Hematopoietic multipotent progenitor cell treated with erythropoietin and hydrocortisone succinate and interleukin-3 and kit ligand, for 6 days (in vitro differentiated cells): ENCODE results near the gene ZNF385D.
"Not testable (repeated sequence)": the region's sequence is repeated elsewhere in the genome, so short reads cannot be mapped to it uniquely, and the experiment has no call there.

Experiments used
- DNase-seq: peaks from one replicate; pipeline ENCODE4 v3.0.0-alpha.2; 2015

The ZNF385D gene

GRCh38 chr3:21505711-21506460 is 245.1 kb downstream of the ZNF385D start:
- no peak for DNase-seq

DNA sequence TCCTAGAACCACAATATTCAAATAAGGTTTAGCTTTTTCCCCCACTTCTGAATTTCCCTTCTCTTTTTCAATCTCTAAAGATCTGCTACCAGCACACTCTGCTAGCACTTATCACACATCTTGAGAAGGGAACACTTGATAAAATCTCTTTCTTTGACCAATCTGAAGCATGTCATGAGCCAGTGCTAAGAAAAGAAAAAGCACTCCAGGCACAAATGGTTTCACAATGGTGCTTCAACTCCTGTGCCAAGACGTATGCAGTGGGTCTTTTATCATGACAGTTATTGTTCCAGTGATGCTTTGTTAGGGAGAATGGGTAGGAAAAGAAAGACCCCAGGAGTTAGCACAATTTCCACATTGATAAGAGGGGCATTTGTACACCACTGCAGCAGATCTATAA is 248.4 kb downstream of the ZNF385D start:
- DNase-seq = peak; percentile 38

- DNase-seq = no peak
Observed at GRCh38 chr3:21500834-21501233, 250.2 kb downstream of the ZNF385D start.

DNA sequence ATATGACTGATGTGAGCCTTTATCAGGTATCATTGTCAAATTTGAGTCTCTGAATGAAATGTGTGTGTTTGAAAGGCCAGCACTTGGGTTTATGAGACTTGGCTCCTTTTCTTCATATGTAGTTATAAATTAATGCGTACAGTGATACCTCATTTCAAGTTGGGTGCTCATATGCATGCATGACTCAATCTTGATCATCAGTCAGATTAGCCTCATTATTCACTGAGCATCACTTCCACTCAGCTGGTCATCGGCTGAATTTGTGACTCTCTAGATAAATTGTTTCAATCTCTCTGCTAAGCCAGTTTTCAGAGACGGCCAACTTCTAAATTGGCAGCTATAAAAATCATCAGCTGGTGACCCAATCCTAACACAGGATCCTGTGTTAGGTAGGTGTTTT is 260.3 kb downstream of the ZNF385D start:
- not testable (repeated sequence) for DNase-seq

DNA sequence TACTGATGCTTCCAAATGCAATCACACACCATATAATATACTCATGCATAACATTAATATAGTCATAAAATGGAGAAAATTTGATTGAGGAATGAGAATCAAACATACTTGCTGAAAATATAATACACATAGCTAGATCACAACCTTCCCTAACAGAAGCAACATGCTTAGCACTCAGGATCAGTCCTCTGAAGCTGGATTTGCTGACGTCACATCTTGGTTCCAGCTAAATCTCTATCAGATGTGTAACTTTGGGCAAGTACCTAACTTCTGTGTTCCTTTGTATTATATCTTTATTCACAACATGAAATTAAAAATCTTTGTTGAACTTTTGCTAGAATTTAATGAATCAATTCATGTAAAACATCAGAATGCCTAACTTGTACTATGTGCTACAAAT is 263.5 kb downstream of the ZNF385D start:
- DNase-seq = no peak

DNA sequence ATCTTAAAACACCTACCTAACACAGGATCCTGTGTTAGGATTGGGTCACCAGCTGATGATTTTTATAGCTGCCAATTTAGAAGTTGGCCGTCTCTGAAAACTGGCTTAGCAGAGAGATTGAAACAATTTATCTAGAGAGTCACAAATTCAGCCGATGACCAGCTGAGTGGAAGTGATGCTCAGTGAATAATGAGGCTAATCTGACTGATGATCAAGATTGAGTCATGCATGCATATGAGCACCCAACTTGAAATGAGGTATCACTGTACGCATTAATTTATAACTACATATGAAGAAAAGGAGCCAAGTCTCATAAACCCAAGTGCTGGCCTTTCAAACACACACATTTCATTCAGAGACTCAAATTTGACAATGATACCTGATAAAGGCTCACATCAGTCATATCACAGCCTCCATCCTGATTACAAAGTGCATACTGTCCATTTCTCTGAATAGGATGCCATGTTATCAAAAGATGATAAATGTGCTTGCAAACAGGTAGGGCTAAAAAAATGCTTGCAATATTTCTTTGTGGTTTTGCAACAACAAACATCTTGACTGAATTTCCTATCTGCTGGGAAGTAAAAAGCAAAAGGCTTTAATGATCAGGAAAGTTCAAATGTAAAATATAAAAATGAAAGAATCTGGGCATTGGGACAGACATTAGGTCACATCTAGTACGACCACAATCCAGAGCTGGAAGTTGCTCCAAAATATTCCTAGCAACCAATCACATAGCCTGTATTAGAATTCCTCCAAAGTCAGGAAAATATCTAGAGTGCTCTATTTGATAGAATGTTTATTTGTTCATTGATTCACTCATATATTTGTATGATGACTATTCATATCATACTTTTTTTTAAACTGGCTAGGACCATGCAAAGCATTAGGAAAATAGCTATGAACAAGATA is 264.7 kb downstream of the ZNF385D start:
- not testable (repeated sequence) for DNase-seq

- peak; percentile 6 for DNase-seq
Observed at GRCh38 chr3:21484828-21485144, 266.2 kb downstream of the ZNF385D start.

DNA sequence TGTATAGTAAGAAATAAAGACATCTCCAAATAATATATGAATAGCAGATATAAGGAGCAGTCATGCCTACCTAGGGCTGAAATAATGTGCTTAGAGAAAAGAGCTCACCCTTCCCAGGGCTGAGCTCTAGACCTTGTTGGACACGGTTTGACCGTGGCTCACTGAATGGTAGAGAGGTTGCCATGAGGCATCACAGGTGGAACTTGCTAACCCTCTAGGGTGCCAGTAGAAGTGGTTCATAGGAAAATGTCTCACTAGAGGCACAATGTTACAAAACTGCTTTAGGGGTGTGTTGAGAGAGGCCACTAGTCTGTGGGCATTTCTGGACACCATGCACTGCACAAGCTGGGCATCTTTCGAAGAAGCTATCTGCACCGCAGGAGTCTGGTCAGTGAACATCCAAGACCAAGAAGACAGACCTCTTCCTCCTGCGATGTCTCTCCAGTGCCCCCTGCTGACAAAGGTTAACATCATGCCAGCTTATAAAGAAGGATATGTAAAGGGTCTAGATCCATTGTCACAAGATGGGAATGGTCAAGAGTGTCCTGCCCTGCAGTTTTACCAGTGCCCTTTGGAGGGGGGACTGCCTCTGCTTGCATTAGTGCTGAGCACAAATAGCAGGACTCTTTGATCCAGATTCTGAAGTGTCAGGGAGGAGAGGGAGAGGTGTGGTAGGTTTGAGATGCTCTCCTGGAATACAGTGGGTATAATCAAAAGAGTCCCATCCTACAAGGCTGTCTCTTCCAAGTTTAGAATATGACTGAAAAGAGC is 266.8 kb downstream of the ZNF385D start:
- DNase-seq = peak; percentile 69

DNA sequence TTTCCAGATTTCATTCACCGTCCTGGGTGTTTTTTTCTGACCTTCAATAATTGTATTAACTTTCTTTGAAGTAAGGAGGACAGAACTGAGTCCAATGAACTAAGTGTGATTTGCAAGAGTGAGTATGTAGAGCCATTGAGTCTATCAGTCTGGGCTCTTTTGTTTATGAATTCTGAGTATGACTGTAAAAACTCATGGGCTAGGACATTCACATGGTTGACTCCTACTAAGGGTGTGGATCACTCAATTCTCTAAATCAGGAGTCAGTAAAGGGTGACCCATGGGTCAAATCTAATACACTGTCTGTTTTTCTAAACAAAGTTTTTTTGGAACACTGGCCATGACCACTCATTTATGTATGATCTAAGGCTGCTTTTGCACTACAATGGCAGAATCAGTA is 269.0 kb downstream of the ZNF385D start:
- DNase-seq = no peak

DNA sequence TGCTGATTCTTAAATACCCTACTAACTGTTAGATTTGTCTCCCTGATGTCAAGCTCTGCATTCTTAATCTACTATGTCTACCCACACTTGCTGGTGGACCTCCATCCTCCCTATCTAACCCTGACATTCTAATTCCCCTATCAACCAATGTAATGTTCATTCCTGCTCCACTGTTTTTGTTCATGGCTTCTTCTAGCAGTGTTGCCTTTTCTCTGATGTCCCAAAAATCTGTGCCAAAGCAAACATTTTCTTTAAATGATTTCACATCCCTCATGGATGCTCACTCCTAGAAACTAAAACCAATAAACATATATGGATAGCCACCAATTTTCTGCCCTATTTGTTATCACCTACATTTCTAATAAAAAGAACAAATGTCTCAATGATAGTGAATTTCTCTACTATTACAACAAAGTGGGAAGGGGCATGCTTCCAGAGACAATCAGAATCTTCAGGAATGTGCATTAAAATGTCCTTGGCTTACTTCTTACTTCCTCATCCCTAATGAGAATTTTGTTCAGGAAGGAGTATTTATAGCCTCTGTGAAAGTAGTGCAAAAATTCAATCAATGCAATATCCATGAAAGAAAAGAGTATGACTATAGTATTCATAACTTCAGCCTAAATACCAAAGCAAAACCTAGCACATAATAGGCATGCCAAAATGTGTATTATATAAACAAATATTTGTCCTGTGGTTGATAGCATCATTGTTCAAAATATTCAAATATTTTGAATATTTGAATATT is 273.3 kb downstream of the ZNF385D start:
- DNase-seq = no peak

DNA sequence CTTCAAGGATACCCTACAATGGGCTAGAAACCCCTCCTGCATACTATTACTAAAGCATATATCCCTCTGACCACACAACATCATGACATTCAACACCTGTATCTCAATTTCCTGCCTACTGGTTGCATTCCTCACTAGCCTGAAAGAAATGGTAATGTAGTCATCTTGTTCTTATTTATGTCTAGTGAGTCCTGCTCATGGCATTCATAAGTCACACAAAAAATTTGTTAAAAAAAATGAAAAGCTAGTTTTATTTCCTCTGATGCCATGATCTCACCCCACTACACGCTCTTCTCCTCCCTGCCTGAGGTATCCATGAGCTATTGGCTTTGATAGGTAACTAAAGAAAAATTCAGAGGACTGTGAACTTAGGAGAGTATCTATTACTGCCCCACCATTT is 284.5 kb downstream of the ZNF385D start:
- DNase-seq = no peak

DNA sequence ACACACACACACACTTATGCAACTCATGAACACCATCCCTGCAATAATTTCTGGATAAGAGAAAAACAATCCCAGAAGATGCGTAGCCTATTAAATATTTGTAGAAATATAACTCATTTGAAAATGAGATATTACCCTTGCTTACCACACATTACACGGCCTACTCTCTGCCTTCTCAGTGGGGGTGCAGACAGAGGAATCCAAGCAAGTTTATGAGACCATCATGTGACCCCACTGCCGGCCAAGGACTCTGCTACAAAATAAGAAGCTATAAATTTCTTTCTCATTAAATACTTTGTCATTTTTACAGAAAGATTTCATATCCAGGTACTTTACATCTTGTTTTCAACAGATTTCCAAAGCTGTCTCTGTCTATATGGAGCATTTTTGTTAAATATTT is 286.3 kb downstream of the ZNF385D start:
- DNase-seq = no peak

- DNase-seq = no peak
Observed at GRCh38 chr3:21463319-21463718, 287.7 kb downstream of the ZNF385D start.

DNA sequence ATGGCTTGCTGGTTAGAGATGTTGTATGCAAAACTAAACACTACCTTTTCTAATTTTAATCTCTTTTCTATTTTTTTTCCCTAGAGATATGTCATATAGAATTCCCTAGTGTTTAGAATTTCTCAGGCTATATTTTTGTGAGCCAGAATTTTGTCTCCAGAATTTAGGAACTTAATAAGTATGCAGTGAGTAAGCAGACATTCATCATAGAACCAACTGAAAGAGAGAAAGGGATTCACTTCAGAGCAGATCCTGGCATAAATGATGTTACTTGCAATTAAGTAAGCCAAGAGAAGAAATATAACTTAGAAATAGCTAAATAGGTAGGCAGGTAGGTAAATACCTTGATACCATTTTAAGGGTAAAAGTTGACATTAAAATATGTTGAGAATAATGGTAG is 288.9 kb downstream of the ZNF385D start:
- DNase-seq = no peak

DNA sequence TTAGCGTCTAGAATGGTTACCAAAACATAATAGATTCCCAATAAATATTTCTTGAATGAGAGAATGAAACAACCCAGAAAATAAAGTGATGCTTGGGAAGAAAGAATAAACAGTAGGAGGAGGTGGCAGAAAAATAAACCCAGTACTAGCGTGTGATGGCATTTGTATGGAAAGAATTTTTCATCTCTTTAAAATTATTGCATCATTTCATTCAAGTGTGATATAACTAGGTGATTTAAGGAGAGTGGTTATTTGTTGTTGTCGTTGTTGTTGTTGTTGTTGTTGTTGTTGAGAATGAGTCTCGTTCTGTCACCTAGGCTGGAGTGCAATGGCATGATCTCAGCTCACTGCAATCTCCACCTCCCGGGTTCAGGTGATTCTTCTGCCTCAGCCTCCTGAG is 293.9 kb downstream of the ZNF385D start:
- no peak for DNase-seq

- DNase-seq = no peak
Observed at GRCh38 chr3:21449738-21450137, 301.3 kb downstream of the ZNF385D start.

DNA sequence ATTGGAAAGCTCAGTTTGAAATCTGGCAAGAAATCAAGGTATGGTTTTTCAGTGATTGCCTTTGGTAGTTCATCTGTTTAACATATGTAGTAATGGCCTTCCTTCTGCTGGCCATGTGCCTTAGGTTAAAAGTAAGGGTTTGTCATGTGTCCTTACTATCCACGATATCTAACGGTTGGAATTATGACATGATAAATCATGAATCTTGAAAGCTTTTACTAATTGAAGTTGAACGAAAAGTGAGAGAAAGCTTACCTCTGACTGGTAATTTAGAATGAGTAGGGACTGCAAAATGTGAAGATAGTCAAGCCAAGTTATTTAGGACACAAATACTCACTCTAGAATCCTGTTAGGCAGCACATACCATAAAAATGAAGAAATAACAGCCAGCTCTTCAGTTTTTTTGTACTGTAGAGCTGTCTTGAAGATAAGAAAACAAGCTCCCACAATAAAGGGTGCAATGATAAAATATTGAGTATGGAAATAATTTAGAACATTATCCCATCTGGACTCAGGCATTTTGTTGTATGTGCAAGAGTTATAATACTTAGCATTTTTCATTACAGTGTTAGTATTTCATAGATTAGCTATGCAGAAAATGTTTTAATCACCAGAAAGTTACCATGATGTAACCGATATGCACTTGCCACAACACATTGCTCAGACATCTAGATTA is 303.4 kb downstream of the ZNF385D start:
- DNase-seq = no peak

GRCh38 chr3:21446945-21447475 is 304.0 kb downstream of the ZNF385D start:
- DNase-seq = no peak

DNA sequence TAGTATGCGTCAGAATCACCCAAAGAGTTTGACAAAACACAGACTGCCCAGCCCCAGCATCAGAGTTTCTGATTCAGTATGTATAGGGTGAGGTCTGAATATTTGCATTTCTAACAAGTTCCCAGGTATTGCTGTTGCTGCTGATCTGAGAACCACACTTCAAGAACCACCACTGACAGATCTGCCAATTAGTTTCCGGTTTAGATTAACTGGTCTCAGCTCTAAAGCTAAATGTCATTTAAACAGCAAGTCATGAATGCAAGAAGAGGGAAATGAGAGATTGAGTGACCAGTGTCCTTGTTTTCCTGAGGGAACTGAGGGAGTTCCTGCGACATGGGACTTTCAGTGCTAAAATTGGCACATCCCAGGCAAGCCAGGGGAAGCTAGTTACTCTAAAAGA is 305.0 kb downstream of the ZNF385D start:
- DNase-seq = no peak

GRCh38 chr3:21441821-21442220 is 309.2 kb downstream of the ZNF385D start:
- no peak for DNase-seq

DNA sequence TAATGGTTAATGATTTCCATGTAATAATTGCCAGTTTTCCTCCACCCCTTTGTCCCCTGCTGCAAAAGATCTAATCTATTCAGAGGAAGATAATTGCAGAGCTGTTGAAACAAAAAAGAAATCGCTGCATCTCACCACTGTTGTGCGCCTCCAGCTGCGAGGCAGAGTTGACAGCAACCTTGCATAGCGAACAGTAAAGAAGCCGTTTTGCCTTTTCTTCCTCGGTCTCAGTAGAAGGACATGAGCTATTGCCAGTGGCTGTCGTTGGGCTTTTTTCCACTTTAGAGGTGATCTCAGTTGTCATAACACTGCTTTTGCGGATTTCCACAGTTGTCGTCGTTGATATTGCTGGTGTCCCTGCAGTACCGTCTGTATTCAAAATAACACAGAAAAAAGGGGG is 314.2 kb downstream of the ZNF385D start:
- no peak for DNase-seq

DNA sequence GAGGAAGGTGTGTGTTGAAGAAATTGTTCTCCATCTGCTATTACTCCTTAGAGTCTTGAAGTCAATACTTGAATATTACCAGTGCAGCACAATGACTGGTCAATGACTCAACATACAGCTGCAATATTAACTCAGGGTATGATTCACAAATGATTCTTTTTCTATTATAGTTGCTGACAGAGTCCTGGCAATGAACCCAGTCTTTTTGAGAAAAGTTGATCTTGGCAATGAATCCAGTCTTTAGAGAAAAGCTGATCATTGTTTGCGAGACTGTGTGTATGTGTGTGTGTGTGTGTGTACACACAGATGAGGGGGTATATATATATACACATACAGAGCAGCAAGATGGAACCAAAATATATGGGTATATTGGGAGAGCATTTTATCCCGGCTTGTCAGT is 315.1 kb downstream of the ZNF385D start:
- DNase-seq = no peak
